ENCODE measurements around the gene MOGAT1.

GRCh38 chr2:222756951-222757650, 85.6 kb downstream of the MOGAT1 start:
- no peak for TF ChIP-seq EZH2phosphoT487 (IDR thresholded peaks at IDR 0.05; ENCODE audit: insufficient read depth, low read depth)
- TF ChIP-seq EZH2 (IDR thresholded peaks at IDR 0.05; ENCODE audit: insufficient read depth, poor library complexity, severe bottlenecking) = no peak
